ENCODE results near the gene HSPB2.

DNA sequence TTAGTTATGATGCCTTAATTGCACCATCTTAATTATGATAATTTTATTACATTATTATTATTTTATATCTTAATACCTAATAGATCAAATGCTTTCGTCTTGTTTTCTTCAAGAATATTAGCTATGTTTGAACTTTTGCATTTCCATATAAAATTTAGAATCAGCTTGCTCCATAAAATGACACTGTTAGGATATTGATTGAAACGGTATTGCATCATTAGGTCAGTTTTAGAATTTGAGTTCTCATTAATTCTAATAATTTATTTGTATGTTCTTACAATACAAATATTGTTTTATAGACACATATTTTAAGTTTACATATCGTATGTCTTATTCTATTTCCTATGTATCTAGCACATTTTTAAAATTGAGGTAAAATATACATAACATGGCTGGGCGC lies 26.5 kb upstream of the HSPB2 start:
- TF ChIP-seq CTCF (conservative IDR thresholded peaks at IDR 0.05) (no peak), ZFX (IDR thresholded peaks at IDR 0.05) (no peak)
